Esophagus (tissue), 2 donors: ENCODE results near the gene RASIP1. TPM values are rescaled to one million over a fixed set of nuclear protein-coding genes. Genes with fewer than 3 reads are reported as not detected.

Experiments
- H3K27ac ChIP-seq, 2 donors: one replicate each; pipeline ENCODE4 v1.5.1; 2013; ENCODE audit warnings: low read depth in 2 of 2, mild to moderate bottlenecking in 2 of 2, inconsistent platforms in 1 of 2, low read length in 1 of 2, moderate library complexity in 1 of 2
- H3K27me3 ChIP-seq, 2 donors: one replicate each; pipeline ENCODE4 v1.6.1; 2013; ENCODE audit warnings: low read length in 2 of 2, control low read depth in 1 of 2, mild to moderate bottlenecking in 1 of 2; ENCODE audit not compliant: insufficient read depth in 2 of 2, control insufficient read depth in 1 of 2
- H3K36me3 ChIP-seq, 2 donors: one replicate each; pipeline ENCODE4 v1.6.1; 2013; ENCODE audit warnings: low read length in 1 of 2; ENCODE audit not compliant: control insufficient read depth in 2 of 2, insufficient read depth in 2 of 2
- H3K4me1 ChIP-seq, 2 donors: one replicate each; pipeline ENCODE4 v1.6.1; 2013; ENCODE audit warnings: low read length in 1 of 2; ENCODE audit not compliant: control insufficient read depth in 2 of 2, insufficient read depth in 2 of 2
- H3K4me3 ChIP-seq, 2 donors: one replicate each; pipeline ENCODE4 v1.5.1; 2013; ENCODE audit warnings: low read length in 2 of 2, mild to moderate bottlenecking in 2 of 2, low read depth in 1 of 2, moderate library complexity in 1 of 2
- H3K9me3 ChIP-seq, 2 donors: one replicate each; pipeline ENCODE4 v1.6.1; 2013; ENCODE audit warnings: mild to moderate bottlenecking in 2 of 2, low read depth in 1 of 2, low read length in 1 of 2, moderate library complexity in 1 of 2; ENCODE audit not compliant: control insufficient read depth in 2 of 2, insufficient read depth in 1 of 2
- WGBS, 2 donors: extraction: QIAGEN DNeasy Blood & Tissue Kit; methylation state at CpG; one replicate each; pipeline ENCODE4 v1.1.7; 2013; 5-methylcytosine and 5-hydroxymethylcytosine counted together
- polyA plus RNA-seq, 2 donors: library from polyadenylated mRNA; stranded (reverse); fragments of 200-250 nt; gene quantifications; one replicate each; pipeline ENCODE4 v1.2.3, GENCODE V29; 2013
- donor health status: healthy with polysubstance abuse.
- donor health status: Bipolar disorder and iron deficiency.

The RASIP1 gene
- polyA plus RNA-seq, 2 donors, result 7.0 to 11.4 TPM

DNA sequence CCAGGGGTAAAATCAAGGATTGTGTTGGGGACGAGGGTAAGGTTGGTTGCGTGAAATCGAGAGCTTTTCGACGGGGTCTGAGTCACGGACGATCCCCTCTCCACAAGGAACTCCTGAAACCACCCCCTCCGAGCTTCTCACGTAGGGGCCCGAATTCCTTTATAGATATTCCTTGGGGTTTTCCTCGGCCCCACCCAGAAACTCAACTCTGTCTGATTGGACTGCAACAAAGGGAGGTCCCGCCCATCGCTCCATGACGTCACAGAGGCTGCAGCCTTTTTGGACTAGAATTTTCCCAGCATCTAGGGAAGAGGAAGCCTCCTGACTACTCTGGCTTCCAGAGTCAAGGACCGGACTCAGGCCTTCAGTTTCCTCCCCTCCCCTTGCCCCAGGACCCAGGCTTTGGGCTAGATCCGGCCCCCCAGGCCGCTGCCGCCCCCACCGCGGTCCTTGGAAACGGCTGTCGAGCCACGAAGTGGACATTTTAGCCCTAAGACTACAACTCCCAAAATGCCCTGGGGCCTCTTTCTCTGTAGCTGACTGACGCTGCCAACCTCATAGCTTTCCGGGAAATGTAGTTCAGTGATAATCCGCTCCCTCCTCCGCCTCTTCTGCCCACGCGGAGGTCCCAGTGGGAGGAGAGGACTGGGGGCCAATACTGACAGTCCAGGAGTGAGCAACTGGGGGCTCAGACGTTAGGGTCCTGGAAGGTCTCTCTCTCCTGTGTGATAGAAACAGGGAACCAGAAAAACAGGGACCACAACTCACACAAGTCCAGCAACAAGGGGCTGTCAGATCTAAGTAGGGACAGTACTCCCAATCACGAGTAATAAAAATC is 6.5 kb upstream of the RASIP1 start, which contains the start of gene IZUMO1:
IZUMO1 (minus strand) TSS at position 172 of the 838 bp plus-strand sequence. CDS start 1,050 bp downstream, outside the sequence.
- Histone ChIP-seq H3K4me1 (peaks cover 2 to 4% of the 10 kb centered on the region in 2 donors), H3K4me3 (peak within 1 kb of the TSS in 1 of 2 donors; percentile 9), H3K27me3 (no peaks in the 10 kb centered on the region), H3K36me3 (peaks cover 0 to 8% of the 10 kb centered on the region in 2 donors), H3K9me3 (no peaks in the 10 kb centered on the region), H3K27ac (no peak within 1 kb of the TSS)
- WGBS, 2 donors, result 30 to 40% methylated on average over 31 of the region's 31 CpGs

DNA sequence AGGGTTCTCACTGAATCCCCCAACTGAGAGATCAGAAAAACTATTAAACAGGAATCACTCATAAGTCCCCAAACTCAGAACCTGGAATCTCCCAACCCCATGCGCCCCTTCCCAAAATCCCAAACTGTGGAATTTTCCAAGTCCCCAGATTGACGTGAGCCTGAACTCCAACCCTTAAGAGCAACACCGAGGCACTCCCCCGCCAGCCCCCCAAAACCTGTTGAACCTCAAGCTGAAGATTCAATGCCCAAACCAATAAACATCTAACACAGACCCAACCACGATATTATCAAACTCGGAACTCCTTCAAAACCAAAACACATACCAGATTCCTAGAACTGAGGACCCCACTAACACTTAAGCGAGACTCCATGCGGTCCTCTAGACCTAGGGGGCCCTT is 5.7 kb upstream of the RASIP1 start:
- no peak overlapping the region for H3K27ac ChIP-seq
- H3K9me3 ChIP-seq, result peaks cover 0 to 2% of the 10 kb centered on the region in 2 donors
- no peaks in the 10 kb centered on the region for H3K27me3 ChIP-seq
- 79 to 80% methylated on average over 8 of the region's 8 CpGs for WGBS, 2 donors
- H3K4me3 ChIP-seq, result no peak overlapping the region
- peaks cover 0 to 8% of the 10 kb centered on the region in 2 donors for H3K36me3 ChIP-seq
- H3K4me1 ChIP-seq, result peaks cover 3 to 6% of the 10 kb centered on the region in 2 donors

DNA sequence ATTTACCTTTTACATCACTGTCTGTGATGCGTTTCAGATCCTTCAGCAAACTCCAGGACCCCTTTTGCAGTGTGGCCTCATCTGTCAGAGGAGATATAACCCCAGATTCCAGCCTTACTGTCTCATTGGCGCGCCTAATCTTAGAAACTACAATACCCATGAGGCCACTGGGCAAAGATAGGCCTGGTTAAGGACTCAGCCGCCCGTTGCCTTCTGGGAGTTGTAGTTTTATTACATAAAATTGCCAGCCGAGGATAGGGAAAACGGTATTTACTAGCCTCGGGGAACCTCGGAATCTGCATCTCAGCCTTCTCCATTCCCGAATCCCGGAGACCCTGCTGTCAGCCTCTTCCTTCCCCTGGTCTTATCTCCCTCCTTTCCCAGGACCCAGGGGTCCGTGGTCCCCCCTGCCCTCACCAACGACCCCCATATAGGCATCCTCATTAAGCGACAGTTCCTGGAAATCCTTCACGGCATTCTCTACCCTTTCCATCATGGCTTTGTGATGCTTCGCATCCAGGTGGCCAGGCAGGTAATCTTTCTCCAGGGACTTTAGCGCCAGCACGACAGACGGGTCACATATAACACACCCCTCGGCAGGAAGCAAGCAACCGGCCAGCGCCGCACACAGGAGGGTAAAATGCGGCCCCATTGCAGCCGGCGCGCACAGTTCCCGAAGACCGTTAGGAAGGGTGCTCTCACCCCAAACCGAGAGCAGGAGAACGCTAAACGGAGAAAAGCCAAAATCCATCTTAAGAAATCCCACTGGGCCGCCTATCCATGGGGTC is 5.0 kb upstream of the RASIP1 start:
- Histone ChIP-seq H3K4me1 (peaks cover 5 to 10% of the 10 kb centered on the region in 2 donors), H3K4me3 (no peak overlapping the region), H3K9me3 (peaks cover 0 to 2% of the 10 kb centered on the region in 2 donors), H3K27ac (no peak overlapping the region), H3K27me3 (no peaks in the 10 kb centered on the region), H3K36me3 (peaks cover 0 to 7% of the 10 kb centered on the region in 2 donors)
- 37 to 46% methylated on average over 33 of the region's 33 CpGs for WGBS, 2 donors

DNA sequence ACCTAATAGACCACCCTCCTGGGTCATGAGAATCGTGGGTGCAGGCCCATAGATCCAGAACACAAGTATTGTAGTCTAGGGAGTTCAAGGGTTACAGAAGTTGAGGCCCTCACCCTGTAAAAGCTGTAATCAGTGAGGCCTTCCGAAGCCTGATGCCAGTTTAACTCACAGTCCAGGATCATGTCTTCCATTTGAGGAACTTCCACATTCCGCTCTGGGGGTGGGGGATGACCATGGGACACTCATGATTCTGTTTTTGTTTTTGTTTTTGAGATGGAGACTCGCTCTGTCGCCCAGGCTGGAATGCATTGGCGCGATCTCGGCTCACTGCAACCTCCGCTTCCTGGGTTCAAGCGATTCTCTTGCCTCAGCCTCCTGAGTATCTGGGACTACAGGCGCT is 1.7 kb upstream of the RASIP1 start:
- H3K27ac ChIP-seq, result peak overlapping the region in 1 of 2 donors; percentile 71

DNA sequence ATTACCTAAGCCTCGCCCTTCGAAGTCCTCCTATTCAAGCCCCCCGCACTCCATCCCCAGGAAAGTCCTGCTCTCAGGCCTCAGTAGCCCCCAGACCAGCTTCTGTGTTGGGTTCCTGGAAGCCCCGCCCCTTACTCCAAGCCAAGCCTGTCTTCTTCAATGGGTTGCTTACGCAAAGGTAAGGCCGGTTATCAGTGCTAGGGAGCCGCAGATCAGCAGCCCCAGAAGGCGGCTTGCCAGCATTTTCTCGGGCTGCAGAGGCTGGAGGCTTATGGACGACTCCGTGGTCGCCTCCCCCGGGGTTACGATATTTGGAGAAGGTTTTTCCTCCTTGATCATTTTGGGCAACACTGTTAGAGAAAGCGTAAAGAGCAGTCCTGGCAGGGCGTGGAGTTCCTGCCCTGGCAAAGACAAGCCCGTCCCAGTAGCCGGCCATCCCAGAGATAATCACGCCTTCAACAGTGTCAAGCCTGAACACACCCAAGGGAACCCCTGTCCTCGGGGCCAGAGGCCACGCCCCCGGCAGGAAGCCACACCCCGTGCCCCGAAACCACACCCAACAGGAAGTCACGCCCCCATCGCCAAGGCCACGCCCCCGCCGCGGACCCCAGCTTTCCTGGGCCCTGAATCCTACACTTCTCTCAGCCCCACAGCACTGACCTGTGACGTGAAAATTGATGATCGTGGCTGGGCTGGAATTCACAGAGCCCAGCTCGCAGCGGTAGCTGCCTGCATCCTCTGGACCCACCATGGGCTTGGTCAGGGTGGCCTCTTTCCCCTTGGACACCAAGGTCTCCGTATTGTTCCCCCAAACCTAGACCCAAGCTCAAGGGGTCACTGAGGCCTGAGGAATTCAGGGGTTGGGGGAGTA is 954 bp upstream of the RASIP1 start:
- H3K9me3 ChIP-seq, result peaks cover 0 to 2% of the 10 kb centered on the region in 2 donors
- peak overlapping the region; percentile 74 to 79 for H3K27ac ChIP-seq
- 32 to 38% methylated on average over 35 of the region's 35 CpGs for WGBS, 2 donors
- peaks cover 3 to 20% of the 10 kb centered on the region in 2 donors for H3K4me1 ChIP-seq
- H3K36me3 ChIP-seq, result no peaks in the 10 kb centered on the region
- H3K27me3 ChIP-seq, result no peaks in the 10 kb centered on the region
- H3K4me3 ChIP-seq, result no peak overlapping the region

More for the DNA sequence above, 1.7 kb upstream of the RASIP1 start:
- Histone ChIP-seq H3K4me1 (peaks cover 3 to 20% of the 10 kb centered on the region in 2 donors), H3K27me3 (no peaks in the 10 kb centered on the region), H3K4me3 (no peak overlapping the region), H3K36me3 (no peaks in the 10 kb centered on the region), H3K9me3 (peaks cover 0 to 2% of the 10 kb centered on the region in 2 donors)
- WGBS, 2 donors, result 91 to 92% methylated on average over 11 of the region's 11 CpGs

DNA sequence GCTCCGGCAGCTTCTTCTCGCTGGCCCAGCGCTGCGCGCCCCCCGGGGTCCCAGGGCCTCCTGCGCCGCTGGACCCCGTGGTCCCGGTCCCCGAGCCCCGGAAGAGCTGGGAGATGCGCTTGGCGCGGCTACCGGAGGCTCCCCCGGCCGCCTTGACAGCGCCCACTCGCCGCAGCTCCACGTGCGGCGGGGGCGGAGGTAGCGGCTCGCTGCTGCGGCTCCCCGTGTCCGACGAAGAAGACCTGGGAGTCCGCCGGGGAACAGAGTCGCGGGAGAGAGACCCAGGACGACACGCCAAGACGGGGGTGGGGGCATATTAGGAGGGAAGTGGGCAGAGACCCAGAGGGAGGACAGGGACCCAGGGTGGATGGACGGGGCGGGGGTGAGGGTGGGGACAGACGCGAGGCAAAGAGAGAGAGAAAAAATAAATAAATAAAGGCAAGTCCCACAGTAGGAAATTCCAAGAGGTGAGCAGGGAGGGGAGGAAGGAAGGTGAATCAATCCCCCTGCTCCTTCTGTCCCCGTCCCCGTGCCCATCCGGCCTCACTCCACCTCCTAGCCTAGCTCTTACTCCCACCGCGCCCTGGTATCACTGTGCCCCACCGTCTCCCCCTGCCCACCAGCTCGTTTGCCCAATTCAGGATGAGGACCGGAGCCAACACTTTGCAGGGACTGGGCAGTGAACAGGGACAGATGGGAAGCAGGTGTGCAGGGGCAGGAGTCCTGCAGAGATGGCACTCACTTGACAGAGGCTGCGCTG is 826 bp downstream of the RASIP1 start:
- Histone ChIP-seq H3K27ac (peak overlapping the region; percentile 66 to 70), H3K36me3 (no peaks in the 10 kb centered on the region), H3K9me3 (peaks cover 0 to 2% of the 10 kb centered on the region in 2 donors), H3K4me3 (peak overlapping the region; percentile 55 to 67), H3K4me1 (peaks cover 3 to 20% of the 10 kb centered on the region in 2 donors), H3K27me3 (no peaks in the 10 kb centered on the region)
- 9 to 11% methylated on average over 48 to 51 of the region's 51 CpGs for WGBS, 2 donors

DNA sequence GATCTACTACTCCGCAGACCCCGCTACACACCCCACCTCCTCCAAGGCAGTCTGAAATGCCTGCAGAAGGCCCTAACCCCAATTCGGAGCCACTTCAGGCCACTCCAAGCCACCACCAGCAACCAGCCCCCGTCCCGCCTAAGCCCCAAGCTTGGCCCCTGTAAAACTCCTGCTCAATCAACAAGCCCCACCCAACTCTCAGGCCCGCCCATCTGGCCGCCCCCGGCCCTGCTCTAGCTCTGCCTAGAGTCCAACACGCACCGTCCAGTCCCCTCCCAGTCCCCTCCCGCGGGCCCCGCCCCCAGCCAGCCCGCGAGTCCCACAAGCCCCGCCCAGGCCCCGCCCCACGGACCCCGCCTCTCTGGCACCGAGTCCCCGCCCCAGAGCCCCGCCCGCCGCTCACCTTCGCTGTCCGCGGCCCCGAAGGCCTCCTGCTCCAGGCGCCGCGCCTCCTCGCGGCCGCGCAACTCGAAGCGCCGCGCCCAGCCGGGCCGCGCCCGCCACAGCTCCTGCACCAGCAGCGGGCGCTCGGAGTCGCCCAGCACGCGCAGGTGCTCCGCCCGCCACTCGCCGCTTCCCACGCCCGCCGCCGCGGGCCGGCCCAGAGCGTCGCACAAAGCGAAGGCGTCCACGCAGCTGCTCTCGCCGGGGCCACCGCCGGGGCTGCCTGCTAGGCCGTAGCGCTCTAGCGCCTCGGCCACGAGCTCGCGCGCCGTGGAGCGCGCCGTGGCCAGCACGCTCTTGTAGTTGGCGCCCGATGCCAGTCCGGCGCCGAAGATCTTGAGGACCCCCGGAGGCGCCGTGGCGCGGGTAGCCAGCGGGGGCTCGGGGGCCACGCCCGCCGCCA is 1.6 kb downstream of the RASIP1 start:
- Histone ChIP-seq H3K27me3 (no peaks in the 10 kb centered on the region), H3K4me3 (peak overlapping the region; percentile 55 to 67), H3K36me3 (no peaks in the 10 kb centered on the region), H3K27ac (peak overlapping the region; percentile 66 to 77), H3K4me1 (peaks cover 3 to 20% of the 10 kb centered on the region in 2 donors), H3K9me3 (peaks cover 0 to 2% of the 10 kb centered on the region in 2 donors)
- WGBS, 2 donors, result 2% methylated on average over 70 to 96 of the region's 96 CpGs

DNA sequence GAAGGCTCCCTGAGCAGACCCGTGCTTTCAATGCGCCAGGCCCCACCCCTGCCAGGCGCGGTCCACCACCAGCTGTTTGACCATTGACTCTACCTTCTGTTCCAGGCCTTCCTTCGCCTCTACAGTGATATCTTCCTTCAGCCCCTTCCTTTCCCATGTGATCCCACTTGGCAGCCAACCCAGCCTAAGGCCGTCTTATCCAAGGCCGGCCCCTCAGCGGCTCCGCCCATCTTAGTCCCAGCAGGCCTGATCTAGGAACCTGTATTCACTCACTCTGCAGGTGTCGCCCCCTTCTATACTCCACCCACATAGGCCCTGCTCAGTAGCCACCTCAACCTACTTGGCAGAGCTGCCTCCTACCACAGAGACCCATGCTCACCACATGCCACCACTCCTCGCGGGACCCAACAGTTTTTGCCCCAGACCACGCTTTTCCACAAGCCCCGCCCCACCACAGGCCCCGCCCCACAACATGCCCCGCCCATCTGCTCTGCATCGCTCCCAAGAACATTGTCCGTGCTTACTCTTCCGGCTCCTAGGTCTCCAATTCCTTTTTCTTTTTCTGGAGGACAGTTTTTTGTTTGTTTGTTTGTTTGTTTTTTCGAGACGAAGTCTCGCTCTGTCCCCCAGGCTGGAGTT is 2.9 kb downstream of the RASIP1 start:
- peaks cover 3 to 20% of the 10 kb centered on the region in 2 donors for H3K4me1 ChIP-seq
- H3K36me3 ChIP-seq, result no peaks in the 10 kb centered on the region
- no peaks in the 10 kb centered on the region for H3K27me3 ChIP-seq
- H3K27ac ChIP-seq, result no peak overlapping the region
- WGBS, 2 donors, result 60 to 68% methylated on average over 22 of the region's 22 CpGs
- H3K4me3 ChIP-seq, result no peak overlapping the region
- H3K9me3 ChIP-seq, result peaks cover 0 to 2% of the 10 kb centered on the region in 2 donors
